ENCODE results near the gene PJA2.

Gene PJA2

DNA sequence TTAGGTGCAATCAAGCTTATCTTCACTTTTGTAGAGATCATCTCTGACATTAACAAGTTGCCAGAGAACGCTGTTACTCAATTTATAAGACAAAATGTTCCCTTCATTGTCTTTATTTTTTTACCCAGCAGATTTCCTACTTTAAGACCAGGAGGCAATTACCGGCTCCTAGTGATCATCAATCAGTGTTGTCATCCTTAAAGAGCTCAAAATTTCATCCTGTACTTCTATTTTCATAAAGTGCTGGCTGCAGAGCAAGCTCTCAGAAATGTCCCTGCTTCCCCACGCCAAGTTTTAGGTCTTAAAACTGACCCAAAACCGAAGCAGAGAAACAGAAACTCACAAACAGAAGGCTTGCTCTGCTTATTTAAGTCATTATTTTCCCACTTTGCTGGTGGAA lies 82.9 kb downstream of the PJA2 start:
- no CpG with 5 or more reads among the region's 4 CpGs for WGBS (ENCODE audit: extremely low coverage, insufficient coverage, low lambda C conversion rate)
- no peaks in the 10 kb centered on the region for H3K27me3 ChIP-seq (ENCODE audit: insufficient read depth, low read length, poor library complexity)

GRCh38 chr5:109325456-109325855 lies 84.3 kb downstream of the PJA2 start:
- H2BK120ac ChIP-seq (ENCODE audit: low read depth, low read length): no peak overlapping the region
- no peaks in the 10 kb centered on the region for H3K79me1 ChIP-seq (ENCODE audit: low read length)
- no peak overlapping the region for H3K23ac ChIP-seq (ENCODE audit: low read length)
- H3K4ac ChIP-seq (ENCODE audit: low read depth, low read length): no peak overlapping the region
- no peak overlapping the region for H3K4me3 ChIP-seq (ENCODE audit: low read length)
- H3K4me2 ChIP-seq (ENCODE audit: low read length): no peak overlapping the region
- H3K27ac ChIP-seq (ENCODE audit: low read depth, low read length): no peak overlapping the region
- no peak overlapping the region for H3K56ac ChIP-seq (ENCODE audit: low read length)
- no peaks in the 10 kb centered on the region for H3K79me2 ChIP-seq (ENCODE audit: control insufficient read depth, insufficient read depth, low read length)
- no peaks in the 10 kb centered on the region for H3K4me1 ChIP-seq (ENCODE audit: control insufficient read depth, low read depth, low read length)
- H2BK15ac ChIP-seq (replicated peaks; ENCODE audit: low read depth): no peak overlapping the region
- H3K18ac ChIP-seq (ENCODE audit: low read length): no peak overlapping the region
- H2BK5ac ChIP-seq (ENCODE audit: low read length): no peak overlapping the region
- H3K9ac ChIP-seq (ENCODE audit: low read length): no peak overlapping the region
- H2AK5ac ChIP-seq (ENCODE audit: low read length): no peak overlapping the region
- H4K8ac ChIP-seq (ENCODE audit: low read depth, low read length): no peak overlapping the region
- DNase-seq: no peak
- WGBS (ENCODE audit: extremely low coverage, insufficient coverage, low lambda C conversion rate): no CpG with 5 or more reads among the region's 5 CpGs
- no peaks in the 10 kb centered on the region for H3K36me3 ChIP-seq (ENCODE audit: control insufficient read depth, insufficient read depth, low read length)
- no peaks in the 10 kb centered on the region for H3K27me3 ChIP-seq (ENCODE audit: insufficient read depth, low read length, poor library complexity)
- H4K5ac ChIP-seq (ENCODE audit: low read length): no peak overlapping the region

More for the DNA sequence above, 82.9 kb downstream of the PJA2 start:
- Histone ChIP-seq H3K27ac (ENCODE audit: low read depth, low read length) (no peak overlapping the region), H3K4me1 (ENCODE audit: control insufficient read depth, low read depth, low read length) (no peaks in the 10 kb centered on the region), H2AK5ac (ENCODE audit: low read length) (no peak overlapping the region), H4K5ac (ENCODE audit: low read length) (no peak overlapping the region), H3K18ac (ENCODE audit: low read length) (no peak overlapping the region), H3K4me2 (ENCODE audit: low read length) (no peak overlapping the region), H4K8ac (ENCODE audit: low read depth, low read length) (no peak overlapping the region), H3K79me1 (ENCODE audit: low read length) (no peaks in the 10 kb centered on the region), H2BK5ac (ENCODE audit: low read length) (no peak overlapping the region), H2BK15ac (replicated peaks; ENCODE audit: low read depth) (no peak overlapping the region), H3K23ac (ENCODE audit: low read length) (no peak overlapping the region), H3K36me3 (ENCODE audit: control insufficient read depth, insufficient read depth, low read length) (no peaks in the 10 kb centered on the region), H2BK120ac (ENCODE audit: low read depth, low read length) (no peak overlapping the region), H3K56ac (ENCODE audit: low read length) (no peak overlapping the region), H3K4me3 (ENCODE audit: low read length) (no peak overlapping the region), H3K4ac (ENCODE audit: low read depth, low read length) (no peak overlapping the region), H3K9ac (ENCODE audit: low read length) (no peak overlapping the region), H3K79me2 (ENCODE audit: control insufficient read depth, insufficient read depth, low read length) (no peaks in the 10 kb centered on the region)
- DNase-seq: no peak

DNA sequence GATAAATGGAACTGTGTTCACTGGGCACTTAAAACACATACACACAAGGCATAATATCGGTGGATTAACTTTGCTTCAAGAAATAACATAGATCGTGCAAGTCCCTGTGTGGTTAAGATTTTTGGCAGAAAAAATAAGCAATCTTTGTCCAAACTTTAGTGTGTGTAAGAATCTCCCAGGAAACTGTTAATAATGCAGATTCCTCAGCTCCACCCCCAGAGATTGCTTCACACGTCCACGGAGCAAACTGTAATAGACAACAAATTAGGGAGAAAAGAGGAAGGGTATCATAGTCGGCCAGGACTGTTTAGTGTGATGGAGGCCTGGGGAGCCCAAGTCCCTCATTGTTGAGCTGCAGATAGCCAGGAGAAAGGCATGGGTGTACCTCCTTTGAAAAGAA lies 84.8 kb downstream of the PJA2 start:
- H3K27me3 ChIP-seq (ENCODE audit: insufficient read depth, low read length, poor library complexity): no peaks in the 10 kb centered on the region
- no peaks in the 10 kb centered on the region for H3K79me1 ChIP-seq (ENCODE audit: low read length)
- H2BK120ac ChIP-seq (ENCODE audit: low read depth, low read length): no peak overlapping the region
- H3K56ac ChIP-seq (ENCODE audit: low read length): no peak overlapping the region
- WGBS (ENCODE audit: extremely low coverage, insufficient coverage, low lambda C conversion rate): no CpG with 5 or more reads among the region's 5 CpGs
- no peaks in the 10 kb centered on the region for H3K4me1 ChIP-seq (ENCODE audit: control insufficient read depth, low read depth, low read length)
- H3K4me2 ChIP-seq (ENCODE audit: low read length): no peak overlapping the region
- no peak overlapping the region for H3K9ac ChIP-seq (ENCODE audit: low read length)
- DNase-seq: no peak
- no peak overlapping the region for H2BK5ac ChIP-seq (ENCODE audit: low read length)
- no peaks in the 10 kb centered on the region for H3K36me3 ChIP-seq (ENCODE audit: control insufficient read depth, insufficient read depth, low read length)
- H3K4ac ChIP-seq (ENCODE audit: low read depth, low read length): no peak overlapping the region
- H3K79me2 ChIP-seq (ENCODE audit: control insufficient read depth, insufficient read depth, low read length): no peaks in the 10 kb centered on the region
- no peak overlapping the region for H2BK15ac ChIP-seq (replicated peaks; ENCODE audit: low read depth)
- H4K8ac ChIP-seq (ENCODE audit: low read depth, low read length): no peak overlapping the region
- no peak overlapping the region for H3K23ac ChIP-seq (ENCODE audit: low read length)
- H3K18ac ChIP-seq (ENCODE audit: low read length): no peak overlapping the region
- no peak overlapping the region for H4K5ac ChIP-seq (ENCODE audit: low read length)
- no peak overlapping the region for H2AK5ac ChIP-seq (ENCODE audit: low read length)
- H3K27ac ChIP-seq (ENCODE audit: low read depth, low read length): no peak overlapping the region
- no peak overlapping the region for H3K4me3 ChIP-seq (ENCODE audit: low read length)

GRCh38 chr5:109324351-109324750 lies 85.4 kb downstream of the PJA2 start:
- H3K79me2 ChIP-seq (ENCODE audit: control insufficient read depth, insufficient read depth, low read length): no peaks in the 10 kb centered on the region
- no peak overlapping the region for H3K4me3 ChIP-seq (ENCODE audit: low read length)
- no peak overlapping the region for H4K5ac ChIP-seq (ENCODE audit: low read length)
- no peaks in the 10 kb centered on the region for H3K4me1 ChIP-seq (ENCODE audit: control insufficient read depth, low read depth, low read length)
- no peak overlapping the region for H2BK120ac ChIP-seq (ENCODE audit: low read depth, low read length)
- H2BK5ac ChIP-seq (ENCODE audit: low read length): no peak overlapping the region
- H3K27me3 ChIP-seq (ENCODE audit: insufficient read depth, low read length, poor library complexity): no peaks in the 10 kb centered on the region
- WGBS (ENCODE audit: extremely low coverage, insufficient coverage, low lambda C conversion rate): no CpG with 5 or more reads among the region's 7 CpGs
- no peaks in the 10 kb centered on the region for H3K79me1 ChIP-seq (ENCODE audit: low read length)
- H3K56ac ChIP-seq (ENCODE audit: low read length): no peak overlapping the region
- no peak overlapping the region for H3K23ac ChIP-seq (ENCODE audit: low read length)
- H3K9ac ChIP-seq (ENCODE audit: low read length): no peak overlapping the region
- no peak overlapping the region for H3K18ac ChIP-seq (ENCODE audit: low read length)
- no peak overlapping the region for H3K4me2 ChIP-seq (ENCODE audit: low read length)
- no peak overlapping the region for H2BK15ac ChIP-seq (replicated peaks; ENCODE audit: low read depth)
- no peak overlapping the region for H2AK5ac ChIP-seq (ENCODE audit: low read length)
- H3K4ac ChIP-seq (ENCODE audit: low read depth, low read length): no peak overlapping the region
- H3K36me3 ChIP-seq (ENCODE audit: control insufficient read depth, insufficient read depth, low read length): no peaks in the 10 kb centered on the region
- no peak overlapping the region for H4K8ac ChIP-seq (ENCODE audit: low read depth, low read length)
- DNase-seq: peak; percentile 37
- H3K27ac ChIP-seq (ENCODE audit: low read depth, low read length): no peak overlapping the region

- H4K5ac ChIP-seq (ENCODE audit: low read length): no peak overlapping the region
- no peak overlapping the region for H3K23ac ChIP-seq (ENCODE audit: low read length)
- no peak overlapping the region for H2BK15ac ChIP-seq (replicated peaks; ENCODE audit: low read depth)
- no peak overlapping the region for H3K4me3 ChIP-seq (ENCODE audit: low read length)
- H3K79me1 ChIP-seq (ENCODE audit: low read length): no peaks in the 10 kb centered on the region
- no peak for DNase-seq
- H2BK120ac ChIP-seq (ENCODE audit: low read depth, low read length): no peak overlapping the region
- no peak overlapping the region for H3K9ac ChIP-seq (ENCODE audit: low read length)
- no peak overlapping the region for H4K8ac ChIP-seq (ENCODE audit: low read depth, low read length)
- H3K36me3 ChIP-seq (ENCODE audit: control insufficient read depth, insufficient read depth, low read length): no peaks in the 10 kb centered on the region
- H3K79me2 ChIP-seq (ENCODE audit: control insufficient read depth, insufficient read depth, low read length): no peaks in the 10 kb centered on the region
- H3K27me3 ChIP-seq (ENCODE audit: insufficient read depth, low read length, poor library complexity): no peaks in the 10 kb centered on the region
- no peaks in the 10 kb centered on the region for H3K4me1 ChIP-seq (ENCODE audit: control insufficient read depth, low read depth, low read length)
- WGBS (ENCODE audit: extremely low coverage, insufficient coverage, low lambda C conversion rate): no CpG with 5 or more reads among the region's 4 CpGs
- H2AK5ac ChIP-seq (ENCODE audit: low read length): no peak overlapping the region
- H3K4me2 ChIP-seq (ENCODE audit: low read length): no peak overlapping the region
- no peak overlapping the region for H3K27ac ChIP-seq (ENCODE audit: low read depth, low read length)
- no peak overlapping the region for H3K56ac ChIP-seq (ENCODE audit: low read length)
- H2BK5ac ChIP-seq (ENCODE audit: low read length): no peak overlapping the region
- H3K4ac ChIP-seq (ENCODE audit: low read depth, low read length): no peak overlapping the region
- no peak overlapping the region for H3K18ac ChIP-seq (ENCODE audit: low read length)
Measured at GRCh38 chr5:109322694-109323093, 87.1 kb downstream of the PJA2 start.

GRCh38 chr5:109319351-109319750 lies 90.4 kb downstream of the PJA2 start:
- no CpG with 5 or more reads among the region's 7 CpGs for WGBS (ENCODE audit: extremely low coverage, insufficient coverage, low lambda C conversion rate)
- Histone ChIP-seq H2BK15ac (replicated peaks; ENCODE audit: low read depth) (no peak overlapping the region), H2AK5ac (ENCODE audit: low read length) (no peak overlapping the region), H3K4me2 (ENCODE audit: low read length) (no peak overlapping the region), H4K5ac (ENCODE audit: low read length) (no peak overlapping the region), H2BK5ac (ENCODE audit: low read length) (no peak overlapping the region), H3K79me1 (ENCODE audit: low read length) (no peaks in the 10 kb centered on the region), H2BK120ac (ENCODE audit: low read depth, low read length) (no peak overlapping the region), H3K4me3 (ENCODE audit: low read length) (no peak overlapping the region), H4K8ac (ENCODE audit: low read depth, low read length) (no peak overlapping the region), H3K79me2 (ENCODE audit: control insufficient read depth, insufficient read depth, low read length) (no peaks in the 10 kb centered on the region), H3K27ac (ENCODE audit: low read depth, low read length) (no peak overlapping the region), H3K23ac (ENCODE audit: low read length) (no peak overlapping the region), H3K9ac (ENCODE audit: low read length) (no peak overlapping the region), H3K4ac (ENCODE audit: low read depth, low read length) (no peak overlapping the region), H3K4me1 (ENCODE audit: control insufficient read depth, low read depth, low read length) (peaks cover under 1% of the 10 kb centered on the region), H3K36me3 (ENCODE audit: control insufficient read depth, insufficient read depth, low read length) (no peaks in the 10 kb centered on the region), H3K18ac (ENCODE audit: low read length) (no peak overlapping the region), H3K27me3 (ENCODE audit: insufficient read depth, low read length, poor library complexity) (no peaks in the 10 kb centered on the region), H3K56ac (ENCODE audit: low read length) (no peak overlapping the region)
- DNase-seq: no peak
